SK-N-SH (cell line): ENCODE data around the gene APRT. TPM values are rescaled to one million over a fixed set of nuclear protein-coding genes. Genes with fewer than 3 reads are reported as not detected.

Experiments
- CTCF ChIA-PET: fragments of 300-600, 350-600 bp; formaldehyde crosslinking; extraction: SDS; loops from one replicate; lab custom pipeline; 2021; lab: Yijun Ruan, JAX
- POLR2A ChIA-PET: fragments of 350-600 bp; sonication (Branson Sonifier 250); formaldehyde crosslinking; extraction: SDS; loops from one replicate; lab custom pipeline; 2020; ENCODE audit warnings: antibody characterized with exemption, inconsistent platforms; lab: Yijun Ruan, JAX
- DNase-seq: peaks from one replicate; pipeline ENCODE4 v3.0.0; 2012
- H2AFZ ChIP-seq: fragments of 200-600 bp; sonication (generic); 2 replicates; pipeline ENCODE4 v1.8.1; 2016; ENCODE audit warnings: antibody characterized with exemption, mild to moderate bottlenecking, low read depth
- H3F3A ChIP-seq: fragments of 200-600 bp; sonication (generic); replicated peaks from 2 replicates; pipeline ENCODE3; 2016; ENCODE audit warnings: antibody characterized with exemption, mild to moderate bottlenecking; ENCODE audit not compliant: insufficient read depth
- H3K27ac ChIP-seq, 2 experiments: fragments of 200-500 bp in 1 of 2; fragments of 200-600 bp in 1 of 2; sonication (Bioruptor generic) in 1 of 2; sonication (generic), shearing (Covaris generic) in 1 of 2; 2 replicates each; pipeline versions ENCODE4 v1.5.1 to v1.6.1; 2014 to 2016; ENCODE audit warnings: low read depth in 2 of 2, inconsistent platforms in 1 of 2, low read length in 1 of 2, mild to moderate bottlenecking in 1 of 2, mixed read lengths in 1 of 2
- H3K27me3 ChIP-seq: fragments of 200-600 bp; sonication (generic), shearing (Covaris generic); 2 replicates; pipeline ENCODE4 v1.6.1; 2016; ENCODE audit warnings: mixed run types; ENCODE audit not compliant: insufficient read depth
- H3K36me3 ChIP-seq, 2 experiments: fragments of 200-500 bp in 1 of 2; fragments of 200-600 bp in 1 of 2; sonication (Bioruptor generic) in 1 of 2; sonication (generic) in 1 of 2; replicated peaks in 1 of 2; 2 replicates each; pipeline versions ENCODE3 to v1.5.1; 2014 to 2016; ENCODE audit warnings: low read length in 1 of 2, mild to moderate bottlenecking in 1 of 2; ENCODE audit not compliant: insufficient read depth in 2 of 2, control insufficient read depth in 1 of 2
- H3K4me1 ChIP-seq, 2 experiments: fragments of 200-500 bp in 1 of 2; fragments of 200-600 bp in 1 of 2; sonication (Bioruptor generic) in 1 of 2; sonication (generic), shearing (Covaris generic) in 1 of 2; 2 replicates each; pipeline versions ENCODE4 v1.5.1 to v1.6.1; 2014 to 2016; ENCODE audit warnings: low read depth in 1 of 2, low read length in 1 of 2, mixed run types in 1 of 2; ENCODE audit not compliant: insufficient read depth in 2 of 2, control insufficient read depth in 1 of 2
- H3K4me2 ChIP-seq: fragments of 200-600 bp; sonication (generic), shearing (Covaris generic); 2 replicates; pipeline ENCODE4 v1.6.1; 2017; ENCODE audit warnings: mixed run types
- H3K4me3 ChIP-seq, 2 experiments: fragments of 200-500 bp in 1 of 2; fragments of 200-600 bp in 1 of 2; sonication (Bioruptor generic) in 1 of 2; sonication (generic), shearing (Covaris generic) in 1 of 2; 2 replicates each; pipeline versions ENCODE4 v1.5.1 to v1.8.1; 2014 to 2016; ENCODE audit warnings: low read depth in 2 of 2, inconsistent platforms in 1 of 2, low read length in 1 of 2, mild to moderate bottlenecking in 1 of 2, mixed read lengths in 1 of 2, moderate library complexity in 1 of 2
- H3K79me2 ChIP-seq: fragments of 200-600 bp; sonication (generic); 2 replicates; pipeline ENCODE4 v1.8.1; 2017; ENCODE audit warnings: mild to moderate bottlenecking; ENCODE audit not compliant: insufficient read depth
- H3K9ac ChIP-seq: fragments of 200-600 bp; sonication (generic); 2 replicates; pipeline ENCODE4 v1.6.1; 2017; ENCODE audit warnings: mixed run types
- H3K9me2 ChIP-seq: fragments of 200-600 bp; sonication (generic); 2 replicates; pipeline ENCODE4 v1.6.1; 2017; ENCODE audit warnings: mixed run types
- H3K9me3 ChIP-seq: fragments of 200-600 bp; sonication (generic); 2 replicates; pipeline ENCODE4 v1.6.1; 2017; ENCODE audit warnings: mixed run types, mild to moderate bottlenecking, moderate library complexity
- H4K20me1 ChIP-seq: fragments of 200-600 bp; sonication (generic); 2 replicates; pipeline ENCODE4 v1.6.1; 2017; ENCODE audit warnings: mild to moderate bottlenecking, mixed run types; ENCODE audit not compliant: insufficient read depth
- CHD2 ChIP-seq: fragments of 150-350 bp; IDR thresholded peaks from 2 replicates; pipeline ENCODE4 v1.6.1; 2018; ENCODE audit warnings: low read length; ENCODE audit not compliant: partially characterized antibody
- ELF1 ChIP-seq: IDR thresholded peaks from 2 replicates; pipeline ENCODE4 v1.4.0; 2012
- FOSL2 ChIP-seq: IDR thresholded peaks from 2 replicates; pipeline ENCODE4 v1.4.0; 2012; ENCODE audit warnings: low read depth, mild to moderate bottlenecking, moderate library complexity, borderline replicate concordance
- GABPA ChIP-seq: IDR thresholded peaks from 2 replicates; pipeline ENCODE4 v1.4.0; 2012; ENCODE audit warnings: low read depth, mild to moderate bottlenecking
- GATA2 ChIP-seq: sonication (generic); formaldehyde crosslinking; IDR thresholded peaks from 2 replicates; pipeline ENCODE4 v1.5.0; 2020; ENCODE audit warnings: mild to moderate bottlenecking, missing genetic modification reagents
- JUND ChIP-seq: IDR thresholded peaks from 2 replicates; pipeline ENCODE4 v1.4.0; 2012
- MXI1 ChIP-seq: IDR thresholded peaks from 2 replicates; pipeline ENCODE4 v1.6.1; 2012; ENCODE audit warnings: mild to moderate bottlenecking, low read depth, low read length, improper control_type of control experiment
- NRF1 ChIP-seq: IDR thresholded peaks from 2 replicates; pipeline ENCODE4 v1.6.1; 2012; ENCODE audit warnings: low read depth, mild to moderate bottlenecking, low read length
- RCOR1 ChIP-seq: fragments of 150-350 bp; IDR thresholded peaks from 2 replicates; pipeline ENCODE4 v1.6.1; 2017; ENCODE audit warnings: antibody characterized with exemption, low read length
- RFX5 ChIP-seq: IDR thresholded peaks from 2 replicates; pipeline ENCODE4 v1.6.1; 2012; ENCODE audit warnings: mild to moderate bottlenecking, improper control_type of control experiment, low read length
- SIN3A ChIP-seq: IDR thresholded peaks from 2 replicates; pipeline ENCODE4 v1.6.1; 2012; ENCODE audit warnings: low read depth, mild to moderate bottlenecking, low read length, moderate library complexity, borderline replicate concordance
- TAF1 ChIP-seq: IDR thresholded peaks from 2 replicates; pipeline ENCODE4 v1.6.1; 2012; ENCODE audit warnings: low read depth, mild to moderate bottlenecking, low read length, moderate library complexity, borderline replicate concordance
- TCF12 ChIP-seq: IDR thresholded peaks from 2 replicates; pipeline ENCODE4 v1.4.0; 2012
- YY1 ChIP-seq: IDR thresholded peaks from 2 replicates; pipeline ENCODE4 v1.4.0; 2012; ENCODE audit warnings: low read depth, mild to moderate bottlenecking
- WGBS: methylation state at CpG from one replicate; pipeline ENCODE4 v1.1.6; 2017; ENCODE audit warnings: low lambda C conversion rate; 5-methylcytosine and 5-hydroxymethylcytosine counted together
- polyA plus RNA-seq, 3 experiments: library from polyadenylated mRNA; depleted of rRNA; stranded (reverse); fragments of >200 nt; gene quantifications; 2 replicates each; pipeline ENCODE4 v1.2.3, GENCODE V29; 2012
- TF ChIP-seq, protein P1 (sequence below): IDR thresholded peaks from 2 replicates; pipeline ENCODE4 v1.4.0; 2012; ENCODE audit warnings: low read depth, borderline replicate concordance
- TF ChIP-seq, protein P2 (sequence below): fragments of 150-350 bp; IDR thresholded peaks from 2 replicates; pipeline ENCODE4 v1.6.1; 2016; ENCODE audit warnings: mild to moderate bottlenecking, low read depth, low read length

APRT gene
- polyA plus RNA-seq, 1 of the 3 experiments (the other 2 are of a cell fraction), result 192 TPM

- WGBS, result 30% methylated on average over 10 of the region's 39 CpGs
- ChIA-PET POLR2A (no interaction called here), CTCF (interaction anchor here (1.5 to 1.8 kb wide), 3 partner anchors 10 to 411 kb away, joined by 3 to 7 read pairs (median 4); no protein-coding TSS in a partner anchor)
- Histone ChIP-seq H3K4me3 (peak overlapping the region; percentile 74 to 86), H3K36me3 (peaks cover 0 to 30% of the 10 kb centered on the region in 2 experiments), H4K20me1 (peaks cover 12% of the 10 kb centered on the region; the same call in 1 of the 2 replicates), H3K4me1 (peaks cover 0 to 19% of the 10 kb centered on the region in 2 experiments; a peak in 1 of 4 replicates), H3K4me2 (peak overlapping the region; percentile 91), H3K27me3 (no peaks in the 10 kb centered on the region), H2AFZ (no peak overlapping the region), H3K9me3 (no peaks in the 10 kb centered on the region), H3K9ac (peak overlapping the region; percentile 80), H3K9me2 (no peaks in the 10 kb centered on the region), H3K79me2 (peaks cover 22% of the 10 kb centered on the region), H3K27ac (no peak overlapping the region), H3F3A (peaks cover 25% of the 10 kb centered on the region)
- TF ChIP-seq MXI1 (no peak; the same call in 1 of the 2 replicates), SIN3A (0 out of 2 replicates have a peak, but pooled peaks have one; percentile 53)
- peak; percentile 64 for DNase-seq
Measured at GRCh38 chr16:88804552-88805339, 7.0 kb downstream of the APRT start.

DNA sequence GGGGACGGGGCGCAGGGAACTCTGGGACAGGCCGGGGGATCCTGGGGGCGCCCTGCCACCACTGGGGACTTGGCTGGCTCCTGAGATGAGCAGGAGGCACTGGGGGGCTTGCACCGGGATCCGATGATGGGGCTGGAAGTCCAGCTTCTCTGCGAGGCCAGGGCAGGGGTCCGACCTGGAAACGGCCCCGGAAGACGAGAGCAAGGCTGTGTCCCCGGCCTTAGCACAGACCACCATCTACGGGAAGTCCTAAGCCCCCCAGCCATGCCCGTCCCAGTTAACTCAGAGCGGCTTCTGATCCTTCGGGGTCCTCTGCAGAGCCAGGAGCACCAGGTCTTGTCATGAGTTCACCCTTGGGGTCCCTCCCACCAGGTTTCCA lies 7.6 kb downstream of the APRT start:
- Histone ChIP-seq H3K27me3 (no peaks in the 10 kb centered on the region), H3K36me3 (peaks cover 0 to 24% of the 10 kb centered on the region in 2 experiments)
- TF ChIP-seq, protein P1, sequence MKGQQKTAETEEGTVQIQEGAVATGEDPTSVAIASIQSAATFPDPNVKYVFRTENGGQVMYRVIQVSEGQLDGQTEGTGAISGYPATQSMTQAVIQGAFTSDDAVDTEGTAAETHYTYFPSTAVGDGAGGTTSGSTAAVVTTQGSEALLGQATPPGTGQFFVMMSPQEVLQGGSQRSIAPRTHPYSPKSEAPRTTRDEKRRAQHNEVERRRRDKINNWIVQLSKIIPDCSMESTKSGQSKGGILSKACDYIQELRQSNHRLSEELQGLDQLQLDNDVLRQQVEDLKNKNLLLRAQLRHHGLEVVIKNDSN, result no peak
- no peak for TF ChIP-seq TCF12
- no peak for TF ChIP-seq SIN3A
- TF ChIP-seq, all 33 proteins: peak for 0
- WGBS, result 4% methylated on average over 13 of the region's 16 CpGs
- Histone ChIP-seq H3K4me3 (peak overlapping the region; percentile 74 to 86), H3K9me2 (no peaks in the 10 kb centered on the region), H3K9ac (peak overlapping the region; percentile 80), H2AFZ (no peak overlapping the region), H3K27ac (no peak overlapping the region), H3F3A (peaks cover 19% of the 10 kb centered on the region), H3K4me1 (peaks cover 0 to 15% of the 10 kb centered on the region in 2 experiments; a peak in 1 of 4 replicates), H3K79me2 (peaks cover 22% of the 10 kb centered on the region), H3K4me2 (peak overlapping the region; percentile 91), H3K9me3 (no peaks in the 10 kb centered on the region), H4K20me1 (peaks cover 7% of the 10 kb centered on the region; the same call in 1 of the 2 replicates)
- POLR2A ChIA-PET, result no interaction called here
- CTCF ChIA-PET, result interaction anchor here (0.8 to 2.0 kb wide), 5 partner anchors 11 to 412 kb away, joined by 3 to 13 read pairs (median 4); no protein-coding TSS in a partner anchor
- DNase-seq, result peak; percentile 70

GRCh38 chr16:88803264-88803987 lies 8.3 kb downstream of the APRT start, which contains the start of gene CDT1:
CDT1 (plus strand) TSS chr16:88803789; CDS start chr16:88803832, 43 bp downstream.
- POLR2A ChIA-PET, result no interaction called here
- H4K20me1 ChIP-seq, result 0 out of 2 replicates have a peak, but pooled peaks cover 4% of the 10 kb centered on the region
- peaks cover 0 to 22% of the 10 kb centered on the region in 2 experiments for H3K36me3 ChIP-seq
- H2AFZ ChIP-seq, result peak within 1 kb of the TSS; percentile 88
- CTCF ChIA-PET, result interaction anchor here (0.8 to 2.0 kb wide), 5 partner anchors 11 to 413 kb away, joined by 3 to 13 read pairs (median 4); no protein-coding TSS in a partner anchor
- under 1% methylated on average over 23 of the region's 98 CpGs for WGBS
- DNase-seq, result peak; percentile 100
- peak within 1 kb of the TSS; percentile 74 to 86 for H3K4me3 ChIP-seq
- H3K27ac ChIP-seq, result peak within 1 kb of the TSS in 1 of 2 experiments; percentile 64; a peak in 1 of 4 replicates
- H3K9me2 ChIP-seq, result no peaks in the 10 kb centered on the region
- peak within 1 kb of the TSS; percentile 91 for H3K4me2 ChIP-seq
- no peaks in the 10 kb centered on the region for H3K27me3 ChIP-seq
- peaks cover 13% of the 10 kb centered on the region for H3F3A ChIP-seq
- H3K4me1 ChIP-seq, result peaks cover 0 to 15% of the 10 kb centered on the region in 2 experiments; a peak in 1 of 4 replicates
- H3K79me2 ChIP-seq, result peaks cover 22% of the 10 kb centered on the region
- no peaks in the 10 kb centered on the region for H3K9me3 ChIP-seq
- peak within 1 kb of the TSS; percentile 80 for H3K9ac ChIP-seq
- TF ChIP-seq TAF1 (peak; percentile 52; the same call in 1 of the 2 replicates), RCOR1 (no peak), GATA2 (CRISPR knock-in tag) (no peak), JUND (no peak), CHD2 (no peak), ELF1 (no peak), YY1 (0 out of 2 replicates have a peak, but pooled peaks have one; percentile 29), FOSL2 (no peak), GABPA (no peak), NRF1 (peak; percentile 95), RFX5 (no peak)
- TF ChIP-seq, protein P2, sequence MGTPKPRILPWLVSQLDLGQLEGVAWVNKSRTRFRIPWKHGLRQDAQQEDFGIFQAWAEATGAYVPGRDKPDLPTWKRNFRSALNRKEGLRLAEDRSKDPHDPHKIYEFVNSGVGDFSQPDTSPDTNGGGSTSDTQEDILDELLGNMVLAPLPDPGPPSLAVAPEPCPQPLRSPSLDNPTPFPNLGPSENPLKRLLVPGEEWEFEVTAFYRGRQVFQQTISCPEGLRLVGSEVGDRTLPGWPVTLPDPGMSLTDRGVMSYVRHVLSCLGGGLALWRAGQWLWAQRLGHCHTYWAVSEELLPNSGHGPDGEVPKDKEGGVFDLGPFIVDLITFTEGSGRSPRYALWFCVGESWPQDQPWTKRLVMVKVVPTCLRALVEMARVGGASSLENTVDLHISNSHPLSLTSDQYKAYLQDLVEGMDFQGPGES, result no peak
- TF ChIP-seq, protein P1, result no peak
